ENCODE measurements around the gene PLAAT2. TPM values are rescaled to one million over a fixed set of nuclear protein-coding genes. Genes with fewer than 3 reads are reported as not detected.
"Not testable (repeated sequence)": the region's sequence is repeated elsewhere in the genome, so short reads cannot be mapped to it uniquely, and the experiment has no call there.

The PLAAT2 gene
- total RNA-seq, 4 donors from 2014 or later: not detected

DNA sequence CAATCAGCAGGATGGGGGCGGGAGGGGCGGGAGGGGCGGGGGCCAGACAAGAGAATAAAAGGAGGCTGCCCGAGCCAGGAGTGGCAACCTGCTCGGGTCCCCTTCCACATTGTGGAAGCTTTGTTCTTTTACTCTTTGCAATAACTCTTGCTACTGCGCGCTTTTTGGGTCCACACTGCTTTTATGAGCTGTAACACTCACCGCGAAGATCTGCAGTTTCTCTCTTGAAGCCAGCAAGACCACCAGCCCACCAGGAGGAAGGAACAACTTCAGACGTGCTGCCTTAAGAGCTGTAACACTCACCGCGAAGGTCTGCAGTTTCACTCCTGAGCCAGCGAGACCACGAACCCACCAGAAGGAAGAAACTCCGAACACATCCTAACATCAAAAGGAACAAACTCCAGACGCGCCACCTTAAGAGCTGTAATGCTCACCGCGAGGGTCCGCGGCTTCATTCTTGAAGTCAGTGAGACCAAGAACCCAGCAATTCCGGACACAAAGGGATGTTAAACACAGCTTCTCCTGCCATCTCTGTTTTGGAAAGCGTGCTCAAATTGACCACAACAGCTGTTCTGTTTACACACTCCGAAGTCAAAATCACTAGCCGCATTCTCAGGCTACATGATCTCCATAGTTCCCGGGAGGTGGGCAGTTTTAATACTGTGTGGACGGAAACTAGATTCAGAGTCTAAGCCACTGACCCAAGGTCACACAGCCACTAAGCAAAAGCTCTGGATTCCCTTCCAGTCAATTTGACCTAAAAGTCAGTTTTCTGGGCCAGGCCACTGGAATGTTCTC, 11.9 kb downstream of the PLAAT2 start:
- TF ChIP-seq, protein P1, sequence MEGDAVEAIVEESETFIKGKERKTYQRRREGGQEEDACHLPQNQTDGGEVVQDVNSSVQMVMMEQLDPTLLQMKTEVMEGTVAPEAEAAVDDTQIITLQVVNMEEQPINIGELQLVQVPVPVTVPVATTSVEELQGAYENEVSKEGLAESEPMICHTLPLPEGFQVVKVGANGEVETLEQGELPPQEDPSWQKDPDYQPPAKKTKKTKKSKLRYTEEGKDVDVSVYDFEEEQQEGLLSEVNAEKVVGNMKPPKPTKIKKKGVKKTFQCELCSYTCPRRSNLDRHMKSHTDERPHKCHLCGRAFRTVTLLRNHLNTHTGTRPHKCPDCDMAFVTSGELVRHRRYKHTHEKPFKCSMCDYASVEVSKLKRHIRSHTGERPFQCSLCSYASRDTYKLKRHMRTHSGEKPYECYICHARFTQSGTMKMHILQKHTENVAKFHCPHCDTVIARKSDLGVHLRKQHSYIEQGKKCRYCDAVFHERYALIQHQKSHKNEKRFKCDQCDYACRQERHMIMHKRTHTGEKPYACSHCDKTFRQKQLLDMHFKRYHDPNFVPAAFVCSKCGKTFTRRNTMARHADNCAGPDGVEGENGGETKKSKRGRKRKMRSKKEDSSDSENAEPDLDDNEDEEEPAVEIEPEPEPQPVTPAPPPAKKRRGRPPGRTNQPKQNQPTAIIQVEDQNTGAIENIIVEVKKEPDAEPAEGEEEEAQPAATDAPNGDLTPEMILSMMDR (IDR thresholded peaks at IDR 0.05): no peak
- peaks cover 0 to 3% (median 0%) of the 10 kb centered on the region in 4 donors for H3K4me1 ChIP-seq
- DNase-seq (ENCODE audit: extremely low spot score): no peak
- H3K27ac ChIP-seq (replicated peaks in 1 of 4): no peak overlapping the region
- no peaks in the 10 kb centered on the region for H3K9me3 ChIP-seq
- WGBS: 85% methylated on average over 26 of the region's 27 CpGs
- H3K27me3 ChIP-seq: no peaks in the 10 kb centered on the region
- intact Hi-C loops (cut with DNase I): no loop called here
- peaks cover 0 to 15% (median 0%) of the 10 kb centered on the region in 4 donors for H3K36me3 ChIP-seq
- H3K4me3 ChIP-seq: no peak overlapping the region

DNA sequence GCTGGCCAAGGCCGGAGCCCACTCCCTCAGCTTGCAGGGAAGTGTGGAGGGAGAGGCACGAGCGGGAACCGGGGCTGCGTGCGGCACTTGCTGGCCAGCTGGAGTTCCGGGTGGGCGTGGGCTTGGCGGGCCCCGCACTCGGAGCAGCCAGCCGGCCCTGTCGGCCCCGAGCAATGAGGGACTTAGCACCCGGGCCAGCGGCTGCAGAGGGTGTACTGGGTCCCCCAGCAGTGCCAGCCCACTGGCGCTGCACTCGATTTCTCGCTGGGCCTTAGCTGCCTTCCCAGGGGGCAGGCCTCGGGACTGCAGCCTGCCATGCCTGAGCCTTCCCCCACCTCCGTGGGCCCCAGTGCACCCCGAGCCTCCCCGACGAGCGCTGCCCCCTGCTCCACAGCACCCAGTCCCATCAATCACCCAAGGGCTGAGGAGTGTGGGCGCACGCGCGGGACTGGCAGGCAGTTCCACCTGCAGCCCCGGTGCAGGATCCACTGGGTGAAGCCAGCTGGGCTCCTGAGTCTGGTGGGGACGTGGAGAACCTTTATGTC, 13.0 kb downstream of the PLAAT2 start:
- H3K27me3 ChIP-seq; DNase-seq (ENCODE audit: extremely low spot score); H3K9me3 ChIP-seq; H3K4me3 ChIP-seq; intact Hi-C loops (cut with DNase I); H3K27ac ChIP-seq (replicated peaks in 1 of 4); H3K4me1 ChIP-seq: not testable (repeated sequence)
- WGBS: 91% methylated on average over 23 of the region's 31 CpGs
- H3K36me3 ChIP-seq: peaks cover 0 to 25% (median 3%) of the 10 kb centered on the region in 4 donors

DNA sequence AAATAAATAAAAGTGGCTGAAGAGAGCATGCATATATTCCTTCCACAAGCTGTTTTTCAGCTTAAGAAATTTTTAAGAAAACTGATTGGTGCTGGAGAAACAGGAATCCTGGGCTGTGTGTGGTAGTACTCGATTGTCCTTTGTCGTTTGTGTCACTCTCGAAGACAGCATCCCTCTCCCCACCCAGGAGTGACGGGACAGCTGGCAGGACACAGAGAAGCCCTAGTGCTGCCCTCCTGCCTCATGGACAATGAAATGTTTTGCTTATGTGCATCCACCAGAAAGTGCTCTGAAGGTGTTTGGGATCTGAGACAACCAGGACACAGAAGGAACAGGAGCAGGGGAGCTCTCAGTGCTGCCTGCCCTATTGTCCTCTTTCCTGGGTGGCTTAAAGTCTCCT, 13.8 kb downstream of the PLAAT2 start:
- no peak for DNase-seq (ENCODE audit: extremely low spot score)
- H3K27me3 ChIP-seq: no peaks in the 10 kb centered on the region
- H3K4me1 ChIP-seq: peaks cover 0 to 3% (median 0%) of the 10 kb centered on the region in 4 donors
- H3K9me3 ChIP-seq: no peaks in the 10 kb centered on the region
- H3K27ac ChIP-seq (replicated peaks in 1 of 4): no peak overlapping the region
- WGBS: 84% methylated on average over 4 of the region's 4 CpGs
- no peak for TF ChIP-seq POLR2AphosphoS5 (IDR thresholded peaks at IDR 0.05)
- TF ChIP-seq EP300 (IDR thresholded peaks at IDR 0.05): no peak
- TF ChIP-seq, protein P1 (IDR thresholded peaks at IDR 0.05): no peak
- no peak for TF ChIP-seq POLR2A (IDR thresholded peaks at IDR 0.05; ENCODE audit: low read depth)
- intact Hi-C loops (cut with DNase I): no loop called here
- peaks cover 0 to 34% (median 7%) of the 10 kb centered on the region in 4 donors for H3K36me3 ChIP-seq
- H3K4me3 ChIP-seq: no peak overlapping the region

DNA sequence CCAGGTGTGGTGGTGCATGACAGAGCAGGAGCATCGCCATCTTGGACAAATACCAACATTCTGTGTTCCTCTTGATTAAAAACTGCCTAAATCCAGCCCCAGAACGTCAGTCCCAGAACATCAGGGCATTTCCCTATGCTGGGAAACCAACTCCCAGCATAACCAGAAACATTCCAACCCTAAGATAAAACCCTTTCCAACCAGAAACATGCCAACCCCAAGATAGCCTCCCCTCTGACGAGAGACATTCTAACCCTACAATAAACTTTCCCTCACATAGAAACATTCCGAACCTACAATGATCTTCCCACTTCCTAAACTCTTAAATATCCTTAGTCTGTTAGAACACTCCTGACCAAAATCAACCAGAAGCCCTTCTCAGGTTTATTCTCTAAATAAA, 15.0 kb downstream of the PLAAT2 start:
- peaks cover 0 to 3% (median 0%) of the 10 kb centered on the region in 4 donors for H3K4me1 ChIP-seq
- no peaks in the 10 kb centered on the region for H3K9me3 ChIP-seq
- H3K27ac ChIP-seq (replicated peaks in 1 of 4): no peak overlapping the region
- intact Hi-C loops (cut with DNase I): no loop called here
- no peak overlapping the region for H3K4me3 ChIP-seq
- WGBS: 72% methylated on average over 4 of the region's 4 CpGs
- H3K36me3 ChIP-seq: peaks cover 0 to 46% (median 10%) of the 10 kb centered on the region in 4 donors
- no peak for TF ChIP-seq EP300 (IDR thresholded peaks at IDR 0.05)
- TF ChIP-seq, protein P1 (IDR thresholded peaks at IDR 0.05): no peak
- TF ChIP-seq POLR2A (IDR thresholded peaks at IDR 0.05; ENCODE audit: low read depth): no peak
- no peak for TF ChIP-seq POLR2AphosphoS5 (IDR thresholded peaks at IDR 0.05)
- no peak for DNase-seq (ENCODE audit: extremely low spot score)
- no peaks in the 10 kb centered on the region for H3K27me3 ChIP-seq

DNA sequence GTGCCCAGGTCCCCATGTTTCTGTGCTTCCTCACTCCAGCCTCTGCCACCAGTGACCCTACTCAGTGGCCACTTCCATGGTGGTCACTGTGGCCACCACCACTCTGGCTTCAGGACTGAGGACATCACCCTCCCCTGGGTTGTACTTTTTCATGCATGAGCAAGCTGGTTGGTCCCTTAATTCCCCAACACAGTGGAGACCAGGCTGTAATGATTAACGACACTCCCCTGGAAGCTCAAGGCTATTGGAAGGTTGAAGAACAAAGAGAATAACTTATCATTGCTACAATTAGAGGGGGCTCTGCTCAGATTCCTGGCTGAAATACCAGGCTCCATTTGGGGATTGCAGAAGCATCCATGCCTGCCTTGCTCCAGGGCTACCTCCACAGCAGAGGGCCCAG, 16.1 kb downstream of the PLAAT2 start:
- H3K9me3 ChIP-seq: no peaks in the 10 kb centered on the region
- H3K4me1 ChIP-seq: peaks cover 0 to 3% (median 0%) of the 10 kb centered on the region in 4 donors
- no peak overlapping the region for H3K4me3 ChIP-seq
- no peak for DNase-seq (ENCODE audit: extremely low spot score)
- intact Hi-C loops (cut with DNase I): no loop called here
- H3K27ac ChIP-seq (replicated peaks in 1 of 4): no peak overlapping the region
- TF ChIP-seq, protein P1 (IDR thresholded peaks at IDR 0.05): no peak
- TF ChIP-seq POLR2A (IDR thresholded peaks at IDR 0.05; ENCODE audit: low read depth) (no peak), EP300 (IDR thresholded peaks at IDR 0.05) (no peak), POLR2AphosphoS5 (IDR thresholded peaks at IDR 0.05) (no peak)
- no peaks in the 10 kb centered on the region for H3K27me3 ChIP-seq
- H3K36me3 ChIP-seq: peaks cover 0 to 48% (median 10%) of the 10 kb centered on the region in 4 donors
- WGBS: 83% methylated on average over 1 of the region's 1 CpG
